Mammary epithelial cell (primary cell): ENCODE measurements around the gene CEP57.

Experiments
- CTCF ChIP-seq, 2 donors: IDR thresholded peaks in 1 of 2; conservative IDR thresholded peaks in 1 of 2; 2 replicates each; pipeline ENCODE4 v1.5.1; 2011 to 2012; ENCODE audit warnings: inconsistent platforms in 2 of 2, low read length in 2 of 2, mild to moderate bottlenecking in 2 of 2, control low read depth in 1 of 2, low read depth in 1 of 2; ENCODE audit not compliant: insufficient read depth in 1 of 2; ENCODE audit errors: extremely low read depth in 1 of 2
- EZH2 ChIP-seq: IDR thresholded peaks from 2 replicates; pipeline ENCODE4 v1.6.1; 2012; ENCODE audit warnings: low read length, inconsistent platforms, borderline replicate concordance

DNA sequence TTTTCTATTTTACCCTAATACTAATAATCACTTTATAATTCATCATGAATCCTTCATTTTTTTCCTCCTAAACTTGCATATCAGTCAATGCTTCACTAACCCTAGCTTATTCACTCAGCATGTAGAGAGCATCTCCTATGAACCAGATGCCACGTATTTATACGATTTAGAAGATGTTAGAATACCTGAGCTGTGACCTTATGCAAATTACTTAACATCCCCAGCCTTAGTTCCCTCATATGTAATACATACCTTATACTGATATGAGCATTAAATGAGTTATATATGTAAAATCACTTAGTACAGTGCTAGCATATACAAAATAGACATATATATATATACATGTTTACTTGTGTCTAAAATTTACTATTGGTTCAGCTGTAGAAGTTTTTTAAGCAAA lies 9.8 kb upstream of the CEP57 start:
- no peak for TF ChIP-seq CTCF (conservative IDR thresholded peaks at IDR 0.05 in 1 of 2, IDR thresholded peaks at IDR 0.05 in 1 of 2; ENCODE audit: extremely low read depth in 1 of 2, insufficient read depth in 1 of 2, low read depth in 1 of 2, low read length in 2 of 2)
- no peak for TF ChIP-seq EZH2
